ENCODE results near the gene NSF. TPM values are rescaled to one million over a fixed set of nuclear protein-coding genes. Genes with fewer than 3 reads are reported as not detected.

NSF gene
- total RNA-seq = 23.2 and 35.1 TPM in 2 replicates

GRCh38 chr17:46590157-46591146, at the start of gene NSF:
TSS of gene NSF (plus strand) at chr17:46590669. CDS start at chr17:46590776, 107 bp downstream.

GRCh38 chr17:46579083-46580075, 11.1 kb upstream of the NSF start, which contains the start of gene ARL17A:
TSS of gene ARL17A (minus strand) at chr17:46579691. CDS start at chr17:46576322, 3,369 bp downstream.

Other genes starting within 250 kb of the NSF start
- 5.4 and 5.5 TPM in 2 replicates for gene ARL17B, start 228.9 kb upstream of the NSF start, total RNA-seq
- 6.6 and 8.6 TPM in 2 replicates for gene LRRC37A2, start 78.2 kb upstream of the NSF start, total RNA-seq
- 9.9 and 12.2 TPM in 2 replicates for gene ARL17A, start 11.0 kb upstream of the NSF start, total RNA-seq
- gene WNT3, start 228.0 kb downstream of the NSF start, total RNA-seq = 0.39 and 0.65 TPM in 2 replicates